MM.1S (cell line): ENCODE data around the gene KANK2.

ENCODE experiments used
- DNase-seq: peaks from one replicate; pipeline ENCODE4 v3.0.0-alpha.2; 2015
- H2AFZ ChIP-seq: fragments of 300-600 bp; sonication (generic); 2 replicates; pipeline ENCODE4 v1.6.0; 2016; ENCODE audit warnings: antibody characterized with exemption, low read length
- H3F3A ChIP-seq: fragments of 300-600 bp; sonication (generic); 2 replicates; pipeline ENCODE4 v1.6.1; 2016; ENCODE audit warnings: mild to moderate bottlenecking, antibody characterized with exemption, low read length, moderate library complexity, mixed read lengths; ENCODE audit not compliant: insufficient read depth
- H3K27ac ChIP-seq: fragments of 300-600 bp; sonication (generic); 2 replicates; pipeline ENCODE4 v1.5.1; 2016; ENCODE audit warnings: mild to moderate bottlenecking, low read length
- H3K27me3 ChIP-seq: fragments of 300-600 bp; sonication (generic); replicated peaks from 2 replicates; pipeline ENCODE4 v1.6.0; 2016; ENCODE audit warnings: low read length; ENCODE audit not compliant: insufficient read depth
- H3K36me3 ChIP-seq: fragments of 300-600 bp; sonication (generic); replicated peaks from 2 replicates; pipeline ENCODE4 v1.6.1; 2016; ENCODE audit warnings: mild to moderate bottlenecking, low read length, mixed read lengths; ENCODE audit not compliant: insufficient read depth
- H3K4me1 ChIP-seq: fragments of 300-600 bp; sonication (generic); 2 replicates; pipeline ENCODE4 v1.6.1; 2016; ENCODE audit warnings: low read length, mixed read lengths
- H3K4me2 ChIP-seq: fragments of 300-600 bp; sonication (generic); 2 replicates; pipeline ENCODE4 v1.6.0; 2016; ENCODE audit warnings: low read depth, low read length
- H3K4me3 ChIP-seq: fragments of 300-600 bp; sonication (generic); 2 replicates; pipeline ENCODE4 v1.5.1; 2016; ENCODE audit warnings: low read length, mixed read lengths
- H3K79me2 ChIP-seq: fragments of 300-600 bp; sonication (generic); 2 replicates; pipeline ENCODE4 v1.6.1; 2016; ENCODE audit warnings: mixed run types, low read length, mixed read lengths
- H3K9ac ChIP-seq: fragments of 300-600 bp; sonication (generic); 2 replicates; pipeline ENCODE4 v1.6.1; 2016; ENCODE audit warnings: low read length, mixed read lengths
- H3K9me2 ChIP-seq: fragments of 300-600 bp; sonication (generic); replicated peaks from 2 replicates; pipeline ENCODE4 v1.6.1; 2016; ENCODE audit warnings: mild to moderate bottlenecking, low read length, mixed read lengths; ENCODE audit not compliant: insufficient read depth
- H3K9me3 ChIP-seq: fragments of 300-600 bp; sonication (generic); replicated peaks from 2 replicates; pipeline ENCODE4 v1.6.1; 2016; ENCODE audit warnings: mild to moderate bottlenecking, low read length, mixed read lengths; ENCODE audit not compliant: insufficient read depth
- H4K20me1 ChIP-seq: fragments of 300-600 bp; sonication (generic); 2 replicates; pipeline ENCODE4 v1.6.1; 2016; ENCODE audit warnings: mild to moderate bottlenecking, low read length, moderate library complexity, mixed read lengths; ENCODE audit not compliant: insufficient read depth
- CTCF ChIP-seq: fragments of 300-600 bp; sonication (generic); IDR thresholded peaks from 2 replicates; pipeline ENCODE4 v1.5.1; 2016; ENCODE audit warnings: antibody characterized with exemption, low read length, mixed read lengths
- EZH2 ChIP-seq: fragments of 300-600 bp; sonication (generic); optimal IDR thresholded peaks from 2 replicates; pipeline ENCODE3; 2017; ENCODE audit warnings: low read depth, mild to moderate bottlenecking, antibody characterized with exemption, low read length, mixed read lengths
- EZH2phosphoT487 ChIP-seq: fragments of 300-600 bp; sonication (generic); IDR thresholded peaks from 2 replicates; pipeline ENCODE4 v1.6.1; 2018; ENCODE audit warnings: antibody characterized with exemption, low read length

Gene KANK2

GRCh38 chr19:11240008-11240444 is 42.7 kb upstream of the KANK2 start:
- no peak overlapping the region for H2AFZ ChIP-seq
- no peak for DNase-seq
- peaks cover 67% of the 10 kb centered on the region for H3K27me3 ChIP-seq
- H3K9ac ChIP-seq: no peak overlapping the region
- no peak for TF ChIP-seq CTCF
- no peak for TF ChIP-seq EZH2
- no peak for TF ChIP-seq EZH2phosphoT487
- H3K4me1 ChIP-seq: peaks cover 3% of the 10 kb centered on the region; the same call in 1 of the 2 replicates
- H3K4me2 ChIP-seq: no peak overlapping the region
- H3F3A ChIP-seq: no peaks in the 10 kb centered on the region
- H3K9me2 ChIP-seq: no peaks in the 10 kb centered on the region
- no peaks in the 10 kb centered on the region for H4K20me1 ChIP-seq
- H3K79me2 ChIP-seq: no peaks in the 10 kb centered on the region
- no peaks in the 10 kb centered on the region for H3K36me3 ChIP-seq
- H3K9me3 ChIP-seq: no peaks in the 10 kb centered on the region
- H3K4me3 ChIP-seq: no peak overlapping the region
- H3K27ac ChIP-seq: no peak overlapping the region

- Histone ChIP-seq H3K4me2 (no peak within 1 kb of the TSS), H3K27ac (no peak within 1 kb of the TSS), H3K79me2 (no peaks in the 10 kb centered on the region), H3F3A (no peaks in the 10 kb centered on the region), H2AFZ (no peak within 1 kb of the TSS), H3K36me3 (no peaks in the 10 kb centered on the region), H3K27me3 (peaks cover 67% of the 10 kb centered on the region), H3K9me2 (no peaks in the 10 kb centered on the region), H3K4me3 (no peak within 1 kb of the TSS), H4K20me1 (no peaks in the 10 kb centered on the region), H3K9me3 (no peaks in the 10 kb centered on the region), H3K4me1 (peaks cover 3% of the 10 kb centered on the region; the same call in 1 of the 2 replicates), H3K9ac (no peak within 1 kb of the TSS)
- DNase-seq: no peak
- TF ChIP-seq CTCF (no peak), EZH2 (no peak), EZH2phosphoT487 (no peak)
These were observed 42.1 kb upstream of the KANK2 start, which contains the start of gene ANGPTL8 for GRCh38 chr19:11239377-11240000. Gene ANGPTL8 (plus strand): TSS chr19:11239619. CDS start chr19:11239638, 19 bp downstream.

- peaks cover 3% of the 10 kb centered on the region; the same call in 1 of the 2 replicates for H3K4me1 ChIP-seq
- H2AFZ ChIP-seq: no peak overlapping the region
- H4K20me1 ChIP-seq: no peaks in the 10 kb centered on the region
- no peaks in the 10 kb centered on the region for H3F3A ChIP-seq
- H3K4me2 ChIP-seq: no peak overlapping the region
- no peaks in the 10 kb centered on the region for H3K9me3 ChIP-seq
- H3K9ac ChIP-seq: no peak overlapping the region
- DNase-seq: no peak
- H3K9me2 ChIP-seq: no peaks in the 10 kb centered on the region
- H3K27ac ChIP-seq: no peak overlapping the region
- no peak for TF ChIP-seq EZH2phosphoT487
- TF ChIP-seq CTCF: no peak
- no peak for TF ChIP-seq EZH2
- no peaks in the 10 kb centered on the region for H3K79me2 ChIP-seq
- no peak overlapping the region for H3K4me3 ChIP-seq
- H3K36me3 ChIP-seq: no peaks in the 10 kb centered on the region
- peaks cover 64% of the 10 kb centered on the region for H3K27me3 ChIP-seq
These were observed 41.5 kb upstream of the KANK2 start for GRCh38 chr19:11238781-11239376.
